Fibroblast of the aortic adventitia (primary cell): Measurements from ENCODE around the gene NIPSNAP3A. TPM values are rescaled to one million over a fixed set of nuclear protein-coding genes. Genes with fewer than 3 reads are reported as not detected.
A peak's percentile ranks its signal among the peaks of the same experiment; 100 is the strongest.

Source experiments
- DNase-seq: peaks from one replicate; pipeline ENCODE4 v3.0.0-alpha.2; 2010; ENCODE audit warnings: low read depth
- H3K4me3 ChIP-seq: 2 replicates; pipeline ENCODE4 v1.5.1; 2011; ENCODE audit warnings: low read depth, mild to moderate bottlenecking, control low read depth, low read length, moderate library complexity
- CTCF ChIP-seq: IDR thresholded peaks from 2 replicates; pipeline ENCODE4 v1.5.1; 2011; ENCODE audit warnings: mild to moderate bottlenecking, low read length, control low read depth, inconsistent platforms; ENCODE audit not compliant: insufficient read depth
- total RNA-seq: library from RNA; depleted of rRNA; stranded (reverse); fragments of >200 nt; gene quantifications from 2 replicates; pipeline ENCODE4 v1.2.3, GENCODE V29; 2012; ENCODE audit warnings: low replicate concordance

The NIPSNAP3A gene
- total RNA-seq, 1 donor = 56.6 TPM

GRCh38 chr9:104786293-104786692 lies 38.8 kb downstream of the NIPSNAP3A start:
- no peak overlapping the region for H3K4me3 ChIP-seq
- DNase-seq = no peak
- TF ChIP-seq CTCF = no peak

- TF ChIP-seq CTCF = no peak
- DNase-seq = no peak
These were observed 40.0 kb downstream of the NIPSNAP3A start for GRCh38 chr9:104787306-104788015.

GRCh38 chr9:104788251-104788650 lies 40.8 kb downstream of the NIPSNAP3A start:
- TF ChIP-seq CTCF = no peak
- H3K4me3 ChIP-seq = no peak overlapping the region
- no peak for DNase-seq

More at GRCh38 chr9:104787306-104788015, 40.0 kb downstream of the NIPSNAP3A start:
- no peak overlapping the region for H3K4me3 ChIP-seq

- no peak for DNase-seq
- TF ChIP-seq CTCF = no peak
These were observed 46.6 kb downstream of the NIPSNAP3A start for GRCh38 chr9:104794070-104794469.

GRCh38 chr9:104795082-104795481 lies 47.6 kb downstream of the NIPSNAP3A start:
- TF ChIP-seq CTCF = no peak
- DNase-seq = peak; percentile 31

More at GRCh38 chr9:104794070-104794469, 46.6 kb downstream of the NIPSNAP3A start:
- no peak overlapping the region for H3K4me3 ChIP-seq

GRCh38 chr9:104795857-104796256 lies 48.4 kb downstream of the NIPSNAP3A start:
- no peak overlapping the region for H3K4me3 ChIP-seq
- no peak for DNase-seq
- TF ChIP-seq CTCF = no peak

More at GRCh38 chr9:104795082-104795481, 47.6 kb downstream of the NIPSNAP3A start:
- no peak overlapping the region for H3K4me3 ChIP-seq
